HG03060 (cell line): Measurements from ENCODE around the gene DMXL2.
"Not testable (repeated sequence)": the region's sequence is repeated elsewhere in the genome, so short reads cannot be mapped to it uniquely, and the experiment has no call there.

ENCODE experiments used
- ATAC-seq: cut with Tn5 transposase; IDR thresholded peaks from one replicate; pipeline ENCODE4 v1.9.1; 2021; ENCODE audit warnings: low read depth, moderate number of reproducible peaks; ENCODE audit not compliant: unreplicated experiment

DMXL2 gene

GRCh38 chr15:51425517-51426040 is 197.0 kb downstream of the DMXL2 start:
- no peak for ATAC-seq

DNA sequence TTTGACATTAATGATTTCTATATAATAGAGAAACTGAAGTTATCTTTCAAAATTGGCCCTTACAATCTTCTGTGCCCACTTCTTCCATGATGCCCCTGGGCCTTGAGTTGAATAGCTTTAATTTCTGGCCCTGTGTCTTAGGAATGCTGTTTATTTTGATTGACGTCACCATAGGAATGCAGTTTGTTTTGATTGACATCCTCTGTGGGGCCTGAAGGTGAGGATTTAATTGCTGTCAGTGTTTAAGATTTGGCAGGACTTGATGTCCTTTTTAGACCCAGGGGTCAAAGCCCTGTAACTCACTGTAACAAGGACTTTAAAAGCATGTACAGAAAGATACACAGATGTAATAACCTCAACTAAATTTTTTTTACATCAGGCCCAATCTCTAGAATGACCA is 197.8 kb downstream of the DMXL2 start:
- ATAC-seq, result no peak

DNA sequence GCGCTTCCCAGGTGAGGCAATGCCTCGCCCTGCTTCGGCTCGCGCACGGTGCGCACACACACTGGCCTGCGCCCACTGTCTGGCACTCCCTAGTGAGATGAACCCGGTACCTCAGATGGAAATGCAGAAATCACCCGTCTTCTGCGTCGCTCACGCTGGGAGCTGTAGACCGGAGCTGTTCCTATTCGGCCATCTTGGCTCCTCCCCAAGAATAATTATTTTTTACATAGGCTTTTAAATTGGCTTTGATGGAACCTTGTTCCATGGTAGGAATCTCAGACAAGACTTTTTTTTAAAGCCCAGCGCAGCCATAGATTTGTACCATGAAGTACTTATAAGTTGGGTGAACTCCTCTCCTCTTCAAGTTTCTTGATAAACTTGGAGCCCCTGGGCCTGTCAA is 199.5 kb downstream of the DMXL2 start:
- ATAC-seq, result not testable (repeated sequence)

GRCh38 chr15:51416129-51416528 is 206.4 kb downstream of the DMXL2 start:
- ATAC-seq, result no peak

GRCh38 chr15:51414256-51414860 is 208.2 kb downstream of the DMXL2 start:
- no peak for ATAC-seq

DNA sequence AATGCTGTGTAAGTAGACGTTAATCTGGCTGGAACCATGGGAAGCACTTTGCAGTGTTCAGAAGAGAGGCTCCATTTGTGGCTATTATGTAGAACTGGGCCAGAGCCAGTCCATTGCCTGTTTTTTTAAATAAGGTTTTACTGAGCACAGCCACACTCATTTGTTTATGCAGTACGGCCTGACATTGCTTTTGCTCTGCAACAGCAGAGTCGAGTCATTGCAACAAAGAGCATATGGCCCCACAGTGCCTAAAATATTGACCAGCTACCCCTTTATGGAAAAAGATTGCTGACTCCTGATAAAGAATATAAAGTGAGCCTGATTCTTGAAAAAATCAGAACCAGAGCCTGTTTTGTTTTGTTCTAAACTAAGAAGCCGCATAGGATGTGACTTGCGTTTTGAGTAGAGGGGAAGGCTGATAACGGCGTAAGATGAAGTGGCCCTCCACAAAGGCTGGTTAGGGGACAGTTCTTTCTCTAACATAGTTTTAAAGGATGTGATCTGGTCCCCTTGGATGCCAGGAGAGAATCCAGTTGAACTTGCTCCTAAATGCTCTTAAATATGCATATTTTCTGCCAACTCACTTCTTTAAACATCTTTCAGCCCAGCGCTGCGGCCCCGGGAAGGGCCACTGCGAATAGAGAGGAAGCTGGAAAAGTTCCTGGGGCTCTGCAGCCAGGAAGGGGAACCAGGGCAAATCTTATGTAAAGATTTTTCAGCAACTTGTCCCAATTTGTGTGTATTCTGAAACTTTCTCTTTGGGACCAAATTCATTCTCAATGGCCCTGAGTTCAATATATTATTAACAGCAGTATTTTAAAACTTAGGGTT is 216.7 kb downstream of the DMXL2 start:
- ATAC-seq, result no peak

GRCh38 chr15:51403946-51404695 is 218.4 kb downstream of the DMXL2 start:
- ATAC-seq, result no peak

- no peak for ATAC-seq
Observed at GRCh38 chr15:51403072-51403878, 219.3 kb downstream of the DMXL2 start.

DNA sequence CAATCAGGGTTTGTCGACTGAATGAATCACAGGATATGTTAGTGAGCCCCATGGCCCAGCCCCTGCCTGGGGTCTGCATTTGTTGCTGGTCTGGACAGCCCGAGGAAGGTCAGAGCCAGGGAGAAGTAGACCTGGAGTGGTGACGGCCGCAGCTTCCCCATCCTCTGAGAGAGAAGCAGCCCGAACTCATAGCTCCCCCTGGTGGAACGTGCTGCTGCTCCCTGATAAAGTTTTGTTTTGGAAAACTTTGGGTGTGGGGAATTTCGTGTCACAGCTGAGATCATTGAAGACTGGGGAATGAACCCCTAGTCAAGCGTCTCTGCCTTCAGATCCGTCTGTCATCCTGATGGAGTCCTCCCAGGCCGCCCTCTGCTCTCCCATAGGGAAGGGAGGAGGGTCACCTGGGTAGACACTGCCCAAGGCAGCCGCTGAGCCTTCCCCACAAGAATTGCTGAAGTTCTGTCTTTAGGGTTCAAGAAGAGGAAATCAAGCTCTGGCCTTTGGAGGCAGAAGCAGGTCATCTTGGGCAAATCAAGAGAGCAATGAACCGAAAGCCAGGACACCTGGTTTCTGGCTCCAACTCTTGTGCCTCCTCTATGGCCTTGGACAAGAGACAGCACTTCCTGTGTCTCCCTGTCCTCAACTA is 220.6 kb downstream of the DMXL2 start:
- ATAC-seq, result no peak

DNA sequence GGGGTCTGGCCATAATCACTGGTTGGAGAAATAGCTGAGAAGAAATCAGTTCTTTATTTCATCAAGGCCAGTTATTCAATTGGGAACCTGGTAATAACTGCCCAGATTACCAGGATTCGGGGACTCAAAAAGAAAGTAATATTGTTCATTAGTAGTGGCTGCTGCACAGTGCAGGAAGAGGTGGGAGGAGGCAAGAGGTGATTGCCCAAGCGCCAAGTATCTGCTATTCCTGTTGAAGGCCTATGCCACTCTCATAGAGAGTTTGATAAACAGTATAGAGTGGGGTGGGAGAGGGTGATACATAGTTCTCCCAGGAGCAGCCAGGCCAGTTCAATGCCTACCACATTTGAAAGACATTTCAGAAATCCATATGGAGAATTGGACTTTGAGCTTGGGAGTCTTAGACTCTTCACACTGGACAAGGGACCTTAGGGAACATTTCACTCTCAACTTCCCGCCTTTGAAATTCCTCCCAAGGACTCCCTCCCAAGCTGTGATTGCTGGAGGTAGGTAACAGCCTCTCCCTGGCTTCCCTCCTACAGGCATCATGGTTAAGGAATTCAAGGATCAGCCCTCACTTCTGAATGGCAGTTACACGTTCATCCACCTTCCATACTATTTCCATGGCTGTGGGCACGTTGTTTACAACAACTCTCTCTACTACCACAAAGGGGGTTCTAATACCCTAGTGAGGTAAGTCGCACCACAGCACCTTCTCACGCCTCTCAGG is 221.4 kb downstream of the DMXL2 start:
- ATAC-seq, result no peak

GRCh38 chr15:51398626-51399025 is 223.9 kb downstream of the DMXL2 start:
- ATAC-seq, result no peak
